GM12874 (cell line): ENCODE data around the gene OSBPL1A.

Source experiments
- TF ChIP-seq, protein P1 (sequence below): IDR thresholded peaks from 2 replicates; pipeline ENCODE4 v1.5.1; 2011; ENCODE audit warnings: low read depth, mild to moderate bottlenecking, control low read depth, low read length, moderate library complexity; ENCODE audit not compliant: insufficient read depth

Gene OSBPL1A

GRCh38 chr18:24414349-24415003, 16.9 kb upstream of the OSBPL1A start:
- TF ChIP-seq, protein P1, sequence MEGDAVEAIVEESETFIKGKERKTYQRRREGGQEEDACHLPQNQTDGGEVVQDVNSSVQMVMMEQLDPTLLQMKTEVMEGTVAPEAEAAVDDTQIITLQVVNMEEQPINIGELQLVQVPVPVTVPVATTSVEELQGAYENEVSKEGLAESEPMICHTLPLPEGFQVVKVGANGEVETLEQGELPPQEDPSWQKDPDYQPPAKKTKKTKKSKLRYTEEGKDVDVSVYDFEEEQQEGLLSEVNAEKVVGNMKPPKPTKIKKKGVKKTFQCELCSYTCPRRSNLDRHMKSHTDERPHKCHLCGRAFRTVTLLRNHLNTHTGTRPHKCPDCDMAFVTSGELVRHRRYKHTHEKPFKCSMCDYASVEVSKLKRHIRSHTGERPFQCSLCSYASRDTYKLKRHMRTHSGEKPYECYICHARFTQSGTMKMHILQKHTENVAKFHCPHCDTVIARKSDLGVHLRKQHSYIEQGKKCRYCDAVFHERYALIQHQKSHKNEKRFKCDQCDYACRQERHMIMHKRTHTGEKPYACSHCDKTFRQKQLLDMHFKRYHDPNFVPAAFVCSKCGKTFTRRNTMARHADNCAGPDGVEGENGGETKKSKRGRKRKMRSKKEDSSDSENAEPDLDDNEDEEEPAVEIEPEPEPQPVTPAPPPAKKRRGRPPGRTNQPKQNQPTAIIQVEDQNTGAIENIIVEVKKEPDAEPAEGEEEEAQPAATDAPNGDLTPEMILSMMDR = no peak

- TF ChIP-seq, protein P1 = no peak
Observed at GRCh38 chr18:24413148-24413547, 15.5 kb upstream of the OSBPL1A start.

DNA sequence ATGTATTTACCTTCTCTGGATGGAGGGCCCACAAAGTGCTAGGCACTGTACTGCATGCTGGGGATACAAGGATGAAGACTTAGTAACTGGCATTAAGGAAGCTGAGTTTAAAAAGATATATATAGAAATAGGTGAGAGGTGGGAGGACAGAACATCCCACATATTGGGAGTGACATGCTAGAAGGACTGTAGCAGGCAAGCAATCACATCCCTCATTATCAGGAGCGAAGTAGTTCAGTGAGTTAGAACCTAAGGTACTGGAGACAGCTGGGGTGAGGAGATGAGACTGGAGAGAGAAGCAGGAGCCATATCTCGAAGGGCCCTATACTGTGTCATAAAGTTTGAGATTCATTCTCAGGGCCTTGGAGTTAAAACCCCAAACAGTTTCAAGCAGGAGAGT, 10.9 kb upstream of the OSBPL1A start:
- TF ChIP-seq, protein P1 = no peak

GRCh38 chr18:24404591-24404990, 7.0 kb upstream of the OSBPL1A start:
- TF ChIP-seq, protein P1 = no peak

DNA sequence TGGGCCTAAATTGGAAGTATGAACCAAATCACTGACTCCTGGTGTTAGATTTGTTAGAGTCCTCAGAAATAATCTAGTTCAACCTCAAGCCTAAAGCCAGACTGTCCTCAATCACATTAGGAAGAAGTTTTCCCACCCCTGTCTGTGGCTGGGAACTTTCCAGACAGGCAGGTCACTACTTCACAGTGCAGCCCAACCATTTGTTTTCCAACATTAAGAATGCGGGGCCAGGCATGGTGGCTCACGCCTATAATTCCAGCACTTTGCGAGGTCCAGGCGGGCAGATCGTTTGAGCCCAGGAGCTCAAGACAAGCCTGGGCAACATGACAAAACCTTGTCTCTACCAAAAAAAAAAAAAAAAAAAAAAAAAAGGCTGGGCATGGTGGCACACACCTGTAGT, 5.5 kb upstream of the OSBPL1A start:
- TF ChIP-seq, protein P1 = no peak

- TF ChIP-seq, protein P1 = peak; percentile 18; the same call in 1 of the 2 replicates
Observed at GRCh38 chr18:24402209-24402785, 4.7 kb upstream of the OSBPL1A start.

GRCh38 chr18:24400587-24400986, 3.0 kb upstream of the OSBPL1A start:
- TF ChIP-seq, protein P1 = no peak
